ENCODE measurements around the gene TEX53.

- TF ChIP-seq CTCF (IDR thresholded peaks at IDR 0.05) (no peak), POLR2A (IDR thresholded peaks at IDR 0.05) (no peak)
Measured at GRCh38 chr9:114606597-114607207, 50.9 kb downstream of the TEX53 start.
